HepG2 (cell line): ENCODE results near the gene STK4. TPM values are rescaled to one million over a fixed set of nuclear protein-coding genes. Genes with fewer than 3 reads are reported as not detected.

Source experiments
- FOXC1 ChIP-seq: sonication (generic); formaldehyde crosslinking; IDR thresholded peaks from 2 replicates; pipeline ENCODE4 v1.8.0; 2022; ENCODE audit warnings: mild to moderate bottlenecking, missing genetic modification reagents, borderline replicate concordance
- GATAD2A ChIP-seq: IDR thresholded peaks from 2 replicates; pipeline ENCODE4 v1.6.1; 2016
- KLF6 ChIP-seq: IDR thresholded peaks from 2 replicates; pipeline ENCODE4 v1.8.0; 2016; ENCODE audit warnings: missing biosample characterization, missing genetic modification reagents
- MIXL1 ChIP-seq: IDR thresholded peaks from 2 replicates; pipeline ENCODE4 v1.6.1; 2016
- NFYB ChIP-seq: sonication (generic); formaldehyde crosslinking; IDR thresholded peaks from 2 replicates; pipeline ENCODE4 v1.4.0; 2020; ENCODE audit warnings: missing genetic modification reagents
- PHF8 ChIP-seq: sonication (generic); formaldehyde crosslinking; IDR thresholded peaks from 2 replicates; pipeline ENCODE4 v1.5.0; 2020; ENCODE audit warnings: missing genetic modification reagents
- RBAK ChIP-seq: sonication (generic); formaldehyde crosslinking; IDR thresholded peaks from 2 replicates; pipeline ENCODE4 v1.5.1; 2020; ENCODE audit warnings: mild to moderate bottlenecking, missing genetic modification reagents
- SNAI1 ChIP-seq: sonication (generic); formaldehyde crosslinking; IDR thresholded peaks from 2 replicates; pipeline ENCODE4 v1.5.0; 2020; ENCODE audit warnings: mild to moderate bottlenecking, missing genetic modification reagents, borderline replicate concordance
- ZNF10 ChIP-seq: sonication (generic); formaldehyde crosslinking; IDR thresholded peaks from 2 replicates; pipeline ENCODE4 v1.4.0; 2020; ENCODE audit warnings: mild to moderate bottlenecking, low read depth, missing genetic modification reagents, borderline replicate concordance
- ZNF225 ChIP-seq: sonication (generic); formaldehyde crosslinking; IDR thresholded peaks from 2 replicates; pipeline ENCODE4 v1.4.0; 2020; ENCODE audit warnings: mild to moderate bottlenecking, missing genetic modification reagents
- ZNF510 ChIP-seq: sonication (generic); formaldehyde crosslinking; IDR thresholded peaks from 2 replicates; pipeline ENCODE4 v1.4.0; 2020; ENCODE audit warnings: low read depth, mild to moderate bottlenecking, missing genetic modification reagents
- ZNF644 ChIP-seq: IDR thresholded peaks from 2 replicates; pipeline ENCODE4 v1.6.1; 2016; ENCODE audit warnings: low read depth
- polyA plus RNA-seq, 8 experiments: library from polyadenylated mRNA; depleted of rRNA in 3 of 8; stranded (reverse) in 7 of 8; unstranded in 1 of 8; fragments of >200 nt; fragmentation: Illumina TruSeq in 4 of 8; extraction: Trizol in 4 of 8; gene quantifications; 2 replicates each; pipeline versions ENCODE4 v1.2.1 to v1.2.3, GENCODE V29; 2011 to 2016; ENCODE audit warnings: low read depth in 4 of 8, missing spikeins in 1 of 8, mixed read lengths in 1 of 8; ENCODE audit not compliant: insufficient read depth in 1 of 8
- total RNA-seq, 5 experiments: library from RNA; depleted of rRNA; stranded (reverse); fragments of >200 nt; fragmentation: Illumina TruSeq; extraction: Trizol; gene quantifications; 2 replicates each; pipeline ENCODE4 v1.2.3, GENCODE V29; 2016; ENCODE audit warnings: low read depth in 1 of 5
- TF ChIP-seq, protein P1 (sequence below): IDR thresholded peaks from 2 replicates; pipeline ENCODE4 v1.6.1; 2016; ENCODE audit warnings: missing compliant biosample characterization, missing genetic modification reagents, borderline replicate concordance
- TF ChIP-seq, protein P2 (sequence below): sonication (generic); formaldehyde crosslinking; conservative IDR thresholded peaks from 2 replicates; pipeline ENCODE4 v1.4.0; 2020; ENCODE audit warnings: missing genetic modification reagents
- TF ChIP-seq, protein P3 (sequence below): sonication (generic); formaldehyde crosslinking; conservative IDR thresholded peaks from 2 replicates; pipeline ENCODE4 v1.4.0; 2020; ENCODE audit warnings: missing genetic modification reagents
- TF ChIP-seq, protein P4 (sequence below), 2 experiments: sonication (generic) in 1 of 2; formaldehyde crosslinking in 1 of 2; IDR thresholded peaks; 2 replicates each; pipeline versions ENCODE4 v1.6.1 to v1.9.0; 2014 to 2022; ENCODE audit warnings: antibody characterized with exemption in 1 of 2, borderline replicate concordance in 1 of 2, inconsistent platforms in 1 of 2, low read depth in 1 of 2, missing genetic modification reagents in 1 of 2

Gene STK4
- total and polyA plus RNA-seq, 2 of the 13 experiments (the other 11 are each of a cell fraction or from before 2014, with no cell fraction given): 25.6 to 38.3 TPM

DNA sequence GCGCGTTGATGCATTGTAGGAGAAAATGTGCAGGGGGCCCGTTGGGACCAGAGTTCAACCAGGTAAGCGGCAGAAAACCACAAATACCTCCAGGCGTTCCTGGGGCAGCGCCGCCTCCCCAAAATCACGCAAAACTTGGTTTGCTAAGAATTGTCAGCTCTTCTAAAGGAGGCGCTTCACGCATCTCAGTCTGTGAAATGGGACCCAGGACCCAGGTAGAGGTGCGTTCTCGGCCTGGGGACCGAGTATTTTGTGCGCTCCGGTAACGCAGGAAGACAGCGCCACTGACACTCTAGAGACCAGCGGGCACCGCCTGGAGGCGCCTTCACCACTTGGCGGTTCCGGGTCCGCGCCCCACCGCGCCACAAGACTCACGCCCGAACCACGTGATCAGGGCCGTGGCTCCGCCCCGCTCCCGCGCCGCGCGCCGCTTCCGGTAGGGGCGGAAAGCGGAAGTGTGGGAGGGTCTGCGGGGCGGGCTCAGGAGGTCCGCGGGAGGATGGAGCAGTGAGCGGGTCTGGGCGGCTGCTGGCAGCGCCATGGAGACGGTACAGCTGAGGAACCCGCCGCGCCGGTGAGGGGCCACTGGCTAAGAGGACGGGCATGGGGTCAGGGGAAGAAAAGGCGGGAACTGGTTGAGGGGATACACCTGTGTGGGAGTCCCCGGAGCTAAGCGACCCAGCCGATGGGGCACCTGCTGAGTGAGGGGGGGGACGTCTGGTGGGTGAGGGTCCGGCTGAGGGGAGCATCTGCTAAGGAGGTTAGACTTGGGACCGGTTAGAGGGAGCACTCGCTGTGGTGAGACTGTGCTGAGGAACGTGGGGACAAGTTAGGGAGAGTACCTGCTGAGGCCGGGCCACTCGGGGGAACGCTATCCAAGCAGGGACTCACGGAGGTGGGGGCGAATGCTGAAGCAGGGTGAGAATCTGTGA is at the start of gene STK4 (continued):
- TF ChIP-seq, protein P1, sequence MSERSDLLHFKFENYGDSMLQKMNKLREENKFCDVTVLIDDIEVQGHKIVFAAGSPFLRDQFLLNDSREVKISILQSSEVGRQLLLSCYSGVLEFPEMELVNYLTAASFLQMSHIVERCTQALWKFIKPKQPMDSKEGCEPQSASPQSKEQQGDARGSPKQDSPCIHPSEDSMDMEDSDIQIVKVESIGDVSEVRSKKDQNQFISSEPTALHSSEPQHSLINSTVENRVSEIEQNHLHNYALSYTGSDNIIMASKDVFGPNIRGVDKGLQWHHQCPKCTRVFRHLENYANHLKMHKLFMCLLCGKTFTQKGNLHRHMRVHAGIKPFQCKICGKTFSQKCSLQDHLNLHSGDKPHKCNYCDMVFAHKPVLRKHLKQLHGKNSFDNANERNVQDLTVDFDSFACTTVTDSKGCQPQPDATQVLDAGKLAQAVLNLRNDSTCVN (CRISPR knock-in tag): peak; percentile 91
- TF ChIP-seq, protein P2, sequence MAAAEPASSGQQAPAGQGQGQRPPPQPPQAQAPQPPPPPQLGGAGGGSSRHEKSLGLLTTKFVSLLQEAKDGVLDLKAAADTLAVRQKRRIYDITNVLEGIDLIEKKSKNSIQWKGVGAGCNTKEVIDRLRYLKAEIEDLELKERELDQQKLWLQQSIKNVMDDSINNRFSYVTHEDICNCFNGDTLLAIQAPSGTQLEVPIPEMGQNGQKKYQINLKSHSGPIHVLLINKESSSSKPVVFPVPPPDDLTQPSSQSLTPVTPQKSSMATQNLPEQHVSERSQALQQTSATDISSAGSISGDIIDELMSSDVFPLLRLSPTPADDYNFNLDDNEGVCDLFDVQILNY: peak; percentile 92
- peak; percentile 56; the same call in 1 of the 2 replicates for TF ChIP-seq RBAK
- peak; percentile 62; the same call in 1 of the 2 replicates for TF ChIP-seq ZNF510 (CRISPR knock-in tag)
- peak; percentile 95 for TF ChIP-seq PHF8 (CRISPR knock-in tag)
- TF ChIP-seq, protein P3, sequence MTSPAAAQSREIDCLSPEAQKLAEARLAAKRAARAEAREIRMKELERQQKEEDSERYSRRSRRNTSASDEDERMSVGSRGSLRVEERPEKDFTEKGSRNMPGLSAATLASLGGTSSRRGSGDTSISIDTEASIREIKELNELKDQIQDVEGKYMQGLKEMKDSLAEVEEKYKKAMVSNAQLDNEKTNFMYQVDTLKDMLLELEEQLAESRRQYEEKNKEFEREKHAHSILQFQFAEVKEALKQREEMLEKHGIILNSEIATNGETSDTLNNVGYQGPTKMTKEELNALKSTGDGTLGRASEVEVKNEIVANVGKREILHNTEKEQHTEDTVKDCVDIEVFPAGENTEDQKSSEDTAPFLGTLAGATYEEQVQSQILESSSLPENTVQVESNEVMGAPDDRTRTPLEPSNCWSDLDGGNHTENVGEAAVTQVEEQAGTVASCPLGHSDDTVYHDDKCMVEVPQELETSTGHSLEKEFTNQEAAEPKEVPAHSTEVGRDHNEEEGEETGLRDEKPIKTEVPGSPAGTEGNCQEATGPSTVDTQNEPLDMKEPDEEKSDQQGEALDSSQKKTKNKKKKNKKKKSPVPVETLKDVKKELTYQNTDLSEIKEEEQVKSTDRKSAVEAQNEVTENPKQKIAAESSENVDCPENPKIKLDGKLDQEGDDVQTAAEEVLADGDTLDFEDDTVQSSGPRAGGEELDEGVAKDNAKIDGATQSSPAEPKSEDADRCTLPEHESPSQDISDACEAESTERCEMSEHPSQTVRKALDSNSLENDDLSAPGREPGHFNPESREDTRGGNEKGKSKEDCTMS (CRISPR knock-in tag): no peak; the same call in 1 of the 2 replicates
- TF ChIP-seq SNAI1: peak; percentile 97; the same call in 1 of the 2 replicates
- TF ChIP-seq ZNF644 (CRISPR knock-in tag): no peak
- peak; percentile 95; the same call in 1 of the 2 replicates for TF ChIP-seq KLF6
- peak; percentile 98 for TF ChIP-seq FOXC1 (CRISPR knock-in tag)
- peak; percentile 66 for TF ChIP-seq NFYB (CRISPR knock-in tag)
- no peak for TF ChIP-seq ZNF225 (CRISPR knock-in tag)
- peak; percentile 67; the same call in 1 of the 2 replicates for TF ChIP-seq MIXL1
- TF ChIP-seq, protein P4, sequence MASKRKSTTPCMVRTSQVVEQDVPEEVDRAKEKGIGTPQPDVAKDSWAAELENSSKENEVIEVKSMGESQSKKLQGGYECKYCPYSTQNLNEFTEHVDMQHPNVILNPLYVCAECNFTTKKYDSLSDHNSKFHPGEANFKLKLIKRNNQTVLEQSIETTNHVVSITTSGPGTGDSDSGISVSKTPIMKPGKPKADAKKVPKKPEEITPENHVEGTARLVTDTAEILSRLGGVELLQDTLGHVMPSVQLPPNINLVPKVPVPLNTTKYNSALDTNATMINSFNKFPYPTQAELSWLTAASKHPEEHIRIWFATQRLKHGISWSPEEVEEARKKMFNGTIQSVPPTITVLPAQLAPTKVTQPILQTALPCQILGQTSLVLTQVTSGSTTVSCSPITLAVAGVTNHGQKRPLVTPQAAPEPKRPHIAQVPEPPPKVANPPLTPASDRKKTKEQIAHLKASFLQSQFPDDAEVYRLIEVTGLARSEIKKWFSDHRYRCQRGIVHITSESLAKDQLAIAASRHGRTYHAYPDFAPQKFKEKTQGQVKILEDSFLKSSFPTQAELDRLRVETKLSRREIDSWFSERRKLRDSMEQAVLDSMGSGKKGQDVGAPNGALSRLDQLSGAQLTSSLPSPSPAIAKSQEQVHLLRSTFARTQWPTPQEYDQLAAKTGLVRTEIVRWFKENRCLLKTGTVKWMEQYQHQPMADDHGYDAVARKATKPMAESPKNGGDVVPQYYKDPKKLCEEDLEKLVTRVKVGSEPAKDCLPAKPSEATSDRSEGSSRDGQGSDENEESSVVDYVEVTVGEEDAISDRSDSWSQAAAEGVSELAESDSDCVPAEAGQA (IDR thresholded peaks at IDR 0.05; ENCODE audit: low read depth): peak; percentile 77; the same call in 1 of the 2 replicates
- TF ChIP-seq, protein P4 (CRISPR knock-in tag; IDR thresholded peaks at IDR 0.05; ENCODE audit: borderline replicate concordance): 0 out of 2 replicates have a peak, but pooled peaks have one; percentile 37
- TF ChIP-seq ZNF10 (CRISPR knock-in tag): no peak
- peak; percentile 84 for TF ChIP-seq GATAD2A (CRISPR knock-in tag)
